ENCODE data around the gene RGS3. TPM values are rescaled to one million over a fixed set of nuclear protein-coding genes. Genes with fewer than 3 reads are reported as not detected.

The RGS3 gene
- total RNA-seq, 1 donor from 2014 or later: 15.0 TPM

- H3K4me1 Mint-ChIP-seq: peaks cover 8% of the 10 kb centered on the region
- DNase-seq: no peak
- no peaks in the 10 kb centered on the region for H3K9me3 Mint-ChIP-seq
- H3K36me3 Mint-ChIP-seq (ENCODE audit: low read depth): no peaks in the 10 kb centered on the region
- no peak for ATAC-seq (ENCODE audit: low read depth)
- ChIA-PET CTCF (interaction anchor here (0.6 kb wide), 1 partner anchor 132 kb away, joined by 4 read pairs; no protein-coding TSS in a partner anchor), POLR2A (no interaction called here)
- H3K27ac Mint-ChIP-seq: no peak overlapping the region
- no peaks in the 10 kb centered on the region for H3K27me3 Mint-ChIP-seq
- no peak for TF ChIP-seq CTCF (IDR thresholded peaks at IDR 0.05)
- H3K4me3 Mint-ChIP-seq: no peak overlapping the region
- intact Hi-C loops (cut with micrococcal nuclease): no loop called here
Observed at GRCh38 chr9:113503613-113504211, 40.2 kb downstream of the RGS3 start.

- ATAC-seq (ENCODE audit: low read depth) (no peak), DNase-seq (no peak)
- ChIA-PET CTCF (no interaction called here), POLR2A (no interaction called here)
- H3K9me3 Mint-ChIP-seq: no peaks in the 10 kb centered on the region
- no peaks in the 10 kb centered on the region for H3K36me3 Mint-ChIP-seq (ENCODE audit: low read depth)
- H3K27ac Mint-ChIP-seq: no peak overlapping the region
- H3K4me3 Mint-ChIP-seq: no peak overlapping the region
- H3K27me3 Mint-ChIP-seq: no peaks in the 10 kb centered on the region
- peaks cover 8% of the 10 kb centered on the region for H3K4me1 Mint-ChIP-seq
- no peak for TF ChIP-seq CTCF (IDR thresholded peaks at IDR 0.05)
- intact Hi-C loops (cut with micrococcal nuclease): no loop called here
Observed at GRCh38 chr9:113504725-113505590, 41.4 kb downstream of the RGS3 start.

- DNase-seq (no peak), ATAC-seq (ENCODE audit: low read depth) (no peak)
- TF ChIP-seq CTCF (IDR thresholded peaks at IDR 0.05): no peak
- no peaks in the 10 kb centered on the region for H3K27me3 Mint-ChIP-seq
- no peak overlapping the region for H3K27ac Mint-ChIP-seq
- peaks cover 8% of the 10 kb centered on the region for H3K4me1 Mint-ChIP-seq
- ChIA-PET POLR2A (no interaction called here), CTCF (no interaction called here)
- intact Hi-C loops (cut with micrococcal nuclease): no loop called here
- no peaks in the 10 kb centered on the region for H3K36me3 Mint-ChIP-seq (ENCODE audit: low read depth)
- no peak overlapping the region for H3K4me3 Mint-ChIP-seq
- H3K9me3 Mint-ChIP-seq: no peaks in the 10 kb centered on the region
Observed at GRCh38 chr9:113506090-113506589, 42.6 kb downstream of the RGS3 start.

GRCh38 chr9:113507256-113507655 lies 43.7 kb downstream of the RGS3 start:
- ATAC-seq (ENCODE audit: low read depth): no peak
- no peaks in the 10 kb centered on the region for H3K36me3 Mint-ChIP-seq (ENCODE audit: low read depth)

More at GRCh38 chr9:113507256-113507655, 43.7 kb downstream of the RGS3 start:
- CTCF ChIA-PET: interaction anchor here (1.0 kb wide), 1 partner anchor 75 kb away, joined by 3 read pairs; no protein-coding TSS in a partner anchor
- no peak overlapping the region for H3K27ac Mint-ChIP-seq
- no peak overlapping the region for H3K4me3 Mint-ChIP-seq
- intact Hi-C loops (cut with micrococcal nuclease): no loop called here
- no peaks in the 10 kb centered on the region for H3K9me3 Mint-ChIP-seq
- no peak for DNase-seq
- no peaks in the 10 kb centered on the region for H3K27me3 Mint-ChIP-seq
- peaks cover 12% of the 10 kb centered on the region for H3K4me1 Mint-ChIP-seq
- POLR2A ChIA-PET: no interaction called here
- TF ChIP-seq CTCF (IDR thresholded peaks at IDR 0.05): no peak

All from activated B cell treated with CpG ODN at 0.5 μM for 24 hours (primary cell).